HuH-7.5 (cell line): ENCODE measurements around the gene SEMA6B.

Experiments
- DNase-seq: peaks from one replicate; pipeline ENCODE4 v3.0.0; 2011; ENCODE audit warnings: low spot score

SEMA6B gene

DNA sequence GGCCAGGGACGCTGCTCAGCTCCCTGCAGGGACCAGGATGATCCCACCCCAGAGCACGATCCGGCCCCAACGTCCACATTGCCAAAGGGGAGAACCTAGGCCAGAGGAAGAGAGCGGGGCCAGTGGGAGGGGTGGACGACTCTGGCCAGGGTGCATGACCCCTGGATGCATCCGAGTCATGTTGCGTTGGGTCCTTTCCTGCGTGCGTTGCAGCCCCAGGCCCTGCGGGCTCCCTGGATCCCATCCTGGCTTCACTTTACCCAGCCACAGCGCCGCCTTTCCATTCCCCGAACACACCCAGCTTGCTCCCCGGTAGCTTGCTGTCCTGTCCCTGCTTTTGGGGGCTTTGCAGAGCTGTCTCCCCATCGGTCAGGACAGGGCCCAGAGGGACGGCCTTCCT lies 51.7 kb downstream of the SEMA6B start:
- no peak for DNase-seq

DNA sequence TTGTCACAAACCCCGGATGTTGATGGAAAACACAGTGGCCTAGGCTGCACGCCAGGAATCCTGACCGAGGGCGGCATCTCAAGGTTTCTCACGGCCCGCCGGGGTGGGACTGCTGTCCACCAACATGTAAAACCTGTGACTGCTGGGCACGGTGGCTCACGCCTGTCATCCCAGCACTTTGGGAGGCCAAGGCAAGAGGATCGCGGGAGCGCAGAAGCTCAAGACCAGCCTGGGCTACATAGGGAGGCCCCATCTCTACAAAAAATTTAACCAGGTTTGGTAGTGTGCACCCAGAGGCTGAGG lies 52.4 kb downstream of the SEMA6B start:
- DNase-seq, result no peak

DNA sequence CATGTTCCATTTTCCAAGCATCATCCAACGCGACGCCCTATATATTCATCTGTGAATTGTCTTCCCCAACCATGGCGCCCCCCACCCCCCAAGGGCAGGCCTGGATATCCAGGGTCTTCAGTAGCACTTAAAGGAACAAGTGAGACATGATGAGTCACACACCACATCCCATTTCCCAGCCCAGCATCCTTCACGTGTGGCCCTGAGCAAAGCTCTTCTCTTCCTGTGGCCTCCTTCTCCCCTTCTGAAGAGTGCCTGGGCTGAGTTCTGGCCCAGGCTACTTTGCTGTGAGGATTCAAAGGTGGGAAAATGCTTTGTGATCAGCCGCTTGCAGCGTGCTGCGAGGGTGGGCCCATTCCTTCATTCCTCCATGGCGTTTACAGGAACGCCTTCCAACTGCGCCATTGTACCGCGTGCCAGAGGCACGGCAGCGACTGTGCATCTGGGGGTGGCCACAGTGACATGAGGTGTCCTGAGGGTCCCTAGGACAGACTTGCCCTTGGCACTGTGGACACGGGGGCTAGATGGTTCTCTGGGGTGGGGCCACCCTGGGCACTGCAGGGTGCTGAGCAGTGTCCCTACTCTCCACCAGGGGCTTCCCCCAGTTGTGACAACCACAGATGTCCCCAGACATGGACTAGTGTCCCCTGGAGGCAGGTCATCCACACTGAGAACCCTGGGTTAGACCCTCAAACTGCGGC lies 52.9 kb downstream of the SEMA6B start:
- DNase-seq, result no peak

DNA sequence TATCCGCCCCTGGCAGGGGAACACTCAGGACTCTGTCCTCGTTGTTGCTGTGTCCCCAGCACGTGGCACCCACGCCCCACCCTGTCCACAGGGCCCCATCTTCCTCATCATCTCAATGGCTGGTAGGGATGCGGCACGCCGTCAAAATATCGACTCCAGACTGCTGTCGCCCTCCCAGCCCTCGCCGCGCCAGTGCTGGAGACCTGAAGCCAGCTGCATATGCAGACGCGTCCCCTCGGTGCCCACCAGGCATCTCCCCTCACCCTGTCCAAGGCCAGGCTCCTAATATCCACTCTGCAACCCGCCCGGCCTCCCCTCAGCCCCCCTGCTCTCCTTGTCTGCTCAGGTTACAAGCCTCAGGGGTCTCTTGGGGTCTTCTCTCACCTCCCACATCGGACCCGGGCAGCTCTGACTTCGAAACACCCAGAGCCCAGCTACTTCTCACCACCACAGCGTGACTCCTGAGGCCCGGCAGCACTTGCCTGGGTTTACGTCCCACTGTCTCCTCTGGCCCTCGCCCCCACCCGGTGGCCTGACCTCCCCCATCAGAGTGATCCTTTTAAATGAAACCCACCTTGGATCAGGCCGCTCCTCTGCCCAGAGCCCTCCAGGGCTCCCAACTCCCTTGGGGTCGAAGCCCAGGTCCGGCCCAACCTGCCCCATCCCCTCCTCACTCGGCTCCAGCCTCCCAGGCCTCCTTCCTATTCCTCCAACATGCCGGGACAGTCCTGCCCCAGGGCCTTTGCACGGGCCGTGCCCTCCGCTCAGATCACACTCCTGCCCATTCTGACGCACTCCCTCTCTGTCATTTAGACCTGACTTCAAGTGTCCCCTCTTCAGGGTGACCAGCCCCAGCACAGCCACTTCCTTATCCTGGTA lies 53.7 kb downstream of the SEMA6B start:
- DNase-seq, result no peak

DNA sequence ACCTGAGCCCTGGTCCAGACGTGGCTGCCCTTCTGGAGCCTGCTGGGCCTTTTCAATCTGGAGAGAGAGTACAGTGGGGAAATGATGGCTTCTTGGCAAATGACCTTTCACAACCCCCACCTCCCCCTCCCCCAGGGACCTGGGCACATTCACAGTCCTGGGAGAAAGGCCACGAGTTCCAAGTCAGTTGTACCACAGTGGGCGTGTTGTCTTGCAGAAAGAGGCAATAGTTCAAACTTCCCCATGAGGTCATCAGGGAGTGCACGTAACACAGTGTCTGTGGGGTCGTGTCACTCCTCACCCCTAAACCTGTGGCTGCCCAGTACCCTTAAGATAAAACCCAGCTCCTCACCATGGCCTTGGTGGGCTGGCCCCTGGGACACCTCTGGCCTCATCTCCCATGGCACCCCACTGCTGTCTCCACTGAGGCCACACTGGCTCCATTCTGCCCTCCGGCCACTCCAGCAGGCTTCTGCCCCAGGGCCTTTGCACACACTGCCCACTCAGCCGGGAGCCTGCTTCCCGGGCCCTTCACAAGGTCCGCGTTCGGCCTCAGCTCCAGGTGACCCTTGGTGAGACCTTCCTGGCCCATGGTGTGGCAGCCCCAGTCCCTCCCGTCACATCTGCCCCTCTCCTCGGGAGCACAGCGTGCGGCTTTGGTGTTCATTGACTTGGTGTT lies 54.5 kb downstream of the SEMA6B start:
- no peak for DNase-seq

DNA sequence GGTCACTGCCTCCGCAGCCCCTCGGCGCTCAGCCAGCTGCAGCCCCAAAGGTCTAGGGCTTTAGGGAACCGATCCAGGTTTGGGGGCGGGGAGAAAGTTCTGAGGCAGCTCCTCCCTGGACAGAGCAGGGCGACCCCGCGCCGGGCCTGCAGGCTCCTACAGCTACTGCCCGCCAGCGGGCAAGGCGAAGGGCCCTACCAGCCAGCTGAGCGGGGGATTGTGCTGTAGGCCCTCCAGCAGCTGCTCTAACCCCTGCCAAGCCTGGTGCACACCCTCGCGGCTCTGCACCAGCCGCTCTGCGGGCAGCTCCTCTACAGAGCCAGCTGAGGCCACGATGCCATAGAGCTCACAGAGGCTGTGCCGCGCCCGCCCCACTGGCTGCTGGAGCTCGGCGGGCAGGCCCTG lies 55.2 kb downstream of the SEMA6B start:
- DNase-seq, result no peak

DNA sequence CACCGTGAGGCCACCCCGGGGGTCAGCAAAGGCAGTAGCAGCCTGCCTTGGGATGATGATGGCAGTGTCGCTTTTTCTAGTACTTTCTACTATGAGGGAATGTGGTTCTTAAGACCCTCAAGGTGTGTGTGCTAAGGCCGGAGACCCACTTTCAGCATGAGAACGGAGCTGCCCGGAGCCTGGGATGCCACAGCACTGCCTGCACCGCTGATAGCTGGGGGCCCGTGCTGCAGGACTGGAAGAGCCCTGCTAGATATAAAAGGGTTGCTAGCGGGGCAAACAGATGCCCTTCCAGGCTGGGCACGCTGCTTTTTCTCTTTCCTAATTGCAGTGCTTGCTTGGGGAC lies 55.7 kb downstream of the SEMA6B start:
- no peak for DNase-seq

DNA sequence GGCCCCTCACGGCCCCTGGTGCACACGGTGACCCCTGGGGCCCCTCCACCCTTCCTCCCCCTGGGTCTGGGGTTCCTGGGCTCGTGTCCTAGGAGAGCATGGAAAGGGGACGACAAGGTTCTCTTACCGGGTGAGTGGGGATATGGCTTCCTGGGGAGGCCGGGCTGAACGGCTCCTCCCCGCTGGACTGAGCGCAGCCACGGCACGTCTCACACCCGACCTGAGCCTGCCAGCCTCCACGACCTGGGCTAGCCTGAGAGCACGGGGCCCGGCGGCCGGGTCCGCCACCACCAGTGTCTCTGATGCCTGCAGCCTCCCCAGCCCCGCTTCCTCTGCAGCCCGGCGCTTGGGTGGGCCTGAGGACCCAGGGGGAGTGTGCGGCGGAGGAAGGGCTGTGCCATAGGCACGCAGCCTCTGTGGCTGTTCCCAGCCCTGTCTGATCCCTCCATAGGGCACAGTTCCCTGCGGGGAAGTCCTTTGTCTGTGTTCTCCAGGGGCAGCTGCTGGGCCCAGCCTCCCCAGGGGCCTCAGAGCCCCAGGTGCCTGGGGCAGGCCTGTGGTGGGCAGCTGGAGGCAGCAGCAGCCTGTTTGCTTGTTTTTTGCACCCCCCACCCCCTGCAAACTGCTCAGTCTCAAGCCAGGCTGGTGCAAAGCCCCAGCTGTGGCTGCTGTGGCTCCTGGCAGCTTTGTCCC lies 56.2 kb downstream of the SEMA6B start:
- DNase-seq, result no peak

DNA sequence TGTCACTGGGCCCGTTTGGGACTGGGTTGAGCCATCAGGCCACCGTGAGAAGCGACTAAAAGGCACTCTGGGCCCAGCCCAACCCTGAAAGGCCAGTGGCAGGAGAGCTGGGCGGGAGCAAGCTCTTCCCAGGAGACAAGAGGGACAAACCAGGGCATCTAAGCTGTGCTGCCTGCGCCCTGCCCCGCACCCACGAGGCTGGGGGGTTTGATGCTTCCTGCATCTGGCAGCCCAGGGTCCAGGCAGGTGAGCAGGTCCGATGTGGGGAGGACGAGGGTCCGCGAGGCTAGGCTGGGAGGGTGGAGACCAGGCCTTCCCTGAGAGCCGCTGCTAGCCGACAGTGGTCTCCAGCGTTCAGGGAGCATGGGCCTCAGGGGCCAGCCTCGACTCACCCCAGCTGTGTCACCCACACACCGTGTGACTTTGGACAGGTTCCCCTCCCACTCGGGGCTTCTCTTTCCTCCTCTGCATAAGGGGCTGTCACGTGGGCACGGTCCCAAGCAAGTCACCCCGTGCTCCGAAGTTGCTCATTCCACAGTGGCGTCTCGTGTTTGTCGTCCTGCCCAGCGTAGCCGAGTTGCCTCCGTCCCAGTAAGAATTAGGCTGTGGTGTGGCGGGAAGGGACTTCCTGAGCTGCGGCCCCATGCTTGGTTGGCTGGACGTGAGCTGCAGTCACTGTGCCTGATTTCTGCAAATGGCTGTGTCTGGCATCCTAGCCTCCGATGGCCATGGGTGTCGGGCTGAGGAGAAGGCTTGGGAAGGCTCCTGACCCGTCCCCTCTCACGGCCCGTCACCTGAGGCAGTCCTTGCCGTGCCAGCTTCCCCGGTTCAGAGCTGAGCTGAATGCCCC lies 57.0 kb downstream of the SEMA6B start:
- DNase-seq, result no peak

DNA sequence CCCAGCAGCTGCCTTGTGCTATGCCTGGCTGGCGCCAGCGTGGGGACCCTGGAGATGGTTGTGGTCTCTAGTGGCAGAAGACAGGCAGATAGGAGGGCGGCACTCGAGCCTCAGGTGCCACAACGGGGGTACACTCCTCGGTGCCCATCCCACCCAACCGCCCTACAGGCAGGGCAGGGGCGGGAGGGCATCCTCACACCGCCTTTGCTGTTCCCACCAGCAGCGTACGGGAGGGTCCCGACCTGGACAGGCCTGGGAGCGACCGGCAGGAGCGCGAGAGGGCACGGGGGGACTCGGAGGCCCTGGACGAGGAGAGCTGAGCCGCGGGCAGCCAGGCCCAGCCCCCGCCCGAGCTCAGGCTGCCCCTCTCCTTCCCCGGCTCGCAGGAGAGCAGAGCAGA lies 57.8 kb downstream of the SEMA6B start:
- DNase-seq, result no peak

DNA sequence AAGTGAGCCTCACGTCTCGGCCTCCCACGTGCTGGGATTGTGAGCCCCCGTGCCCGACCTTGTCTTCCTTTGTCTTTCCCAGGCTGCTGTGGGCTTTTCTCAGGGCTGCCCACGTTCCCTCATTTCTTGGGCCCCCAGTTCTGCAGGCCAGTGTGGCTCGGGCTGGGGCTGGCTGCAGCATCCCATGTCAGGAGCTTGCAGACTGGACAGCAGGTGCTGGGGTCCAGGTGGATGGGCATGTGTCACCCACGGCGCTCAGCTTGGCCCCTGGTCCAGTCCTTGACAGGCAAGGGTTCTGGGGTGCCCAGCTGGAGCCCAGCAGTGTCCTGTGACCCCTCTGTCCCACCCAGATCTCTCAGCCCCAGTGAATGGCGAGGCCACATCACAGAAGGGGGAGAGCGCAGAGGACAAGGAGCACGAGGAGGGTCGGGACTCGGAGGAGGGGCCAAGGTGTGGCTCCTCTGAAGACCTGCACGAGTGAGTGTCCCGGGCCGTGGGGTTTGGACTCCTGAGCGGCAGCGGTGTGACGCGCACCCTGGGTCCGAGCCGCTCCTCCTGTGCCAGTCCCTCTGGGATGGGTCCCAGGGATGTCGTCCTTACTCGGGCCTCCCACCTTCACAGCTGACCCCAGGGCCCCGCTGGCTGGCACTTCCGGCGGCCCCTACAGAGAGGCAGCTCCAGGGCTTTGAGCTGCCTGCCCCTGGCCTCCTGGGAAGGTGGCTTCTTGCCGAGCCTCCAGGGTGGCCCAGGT lies 58.5 kb downstream of the SEMA6B start:
- no peak for DNase-seq

DNA sequence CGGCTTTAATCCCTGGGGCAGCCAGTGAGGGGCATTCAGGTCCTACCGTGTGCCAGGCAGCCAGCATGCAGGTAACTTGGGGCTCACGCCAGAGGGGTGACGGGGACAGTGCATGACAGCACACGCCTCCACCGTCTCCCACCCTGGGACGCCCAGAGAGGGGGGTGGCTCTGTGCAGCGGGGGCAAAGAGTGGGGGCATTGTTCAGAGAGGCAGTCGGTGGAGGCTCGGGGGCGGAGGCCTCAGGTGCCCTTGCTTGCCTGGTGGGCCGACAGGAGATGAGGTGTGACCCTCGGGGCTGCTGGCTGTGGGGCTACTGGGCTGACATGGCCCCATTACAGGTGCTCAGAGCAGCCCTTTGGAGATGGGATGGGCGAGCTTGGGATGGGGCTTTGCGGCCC lies 59.6 kb downstream of the SEMA6B start:
- no peak for DNase-seq

DNA sequence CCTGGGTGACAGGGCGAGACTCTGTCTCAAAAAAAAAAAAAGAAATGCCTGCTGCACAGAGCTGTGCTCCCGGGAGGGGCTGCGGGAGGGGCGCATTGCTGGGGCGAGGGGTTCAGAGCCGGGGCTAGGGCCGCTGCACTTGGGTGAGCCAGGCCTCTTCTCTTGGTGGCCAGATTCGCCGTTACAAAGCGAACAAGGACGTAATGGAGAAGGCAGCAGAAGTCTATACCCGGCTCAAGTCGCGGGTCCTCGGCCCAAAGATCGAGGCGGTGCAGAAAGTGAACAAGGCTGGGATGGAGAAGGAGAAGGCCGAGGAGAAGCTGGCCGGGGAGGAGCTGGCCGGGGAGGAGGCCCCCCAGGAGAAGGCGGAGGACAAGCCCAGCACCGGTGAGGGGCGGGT lies 60.2 kb downstream of the SEMA6B start:
- no peak for DNase-seq

DNA sequence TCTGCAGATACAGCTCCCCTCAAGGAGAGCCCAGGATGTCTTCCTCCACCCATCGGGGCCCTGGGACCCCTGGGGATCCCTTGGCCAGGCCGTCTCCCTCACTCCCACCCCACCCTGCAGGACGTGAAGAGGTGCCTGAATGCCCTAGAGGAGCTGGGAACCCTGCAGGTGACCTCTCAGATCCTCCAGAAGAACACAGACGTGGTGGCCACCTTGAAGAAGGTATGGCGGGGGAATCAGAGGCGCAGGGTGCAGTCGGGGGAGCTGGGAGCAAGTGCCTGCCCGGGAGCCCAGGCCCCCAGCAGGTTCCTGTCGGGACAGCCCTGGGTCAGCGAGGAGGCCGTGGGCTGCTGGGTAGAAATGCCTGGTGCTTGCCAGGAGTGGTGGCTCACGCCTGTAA lies 60.8 kb downstream of the SEMA6B start:
- DNase-seq, result no peak

DNA sequence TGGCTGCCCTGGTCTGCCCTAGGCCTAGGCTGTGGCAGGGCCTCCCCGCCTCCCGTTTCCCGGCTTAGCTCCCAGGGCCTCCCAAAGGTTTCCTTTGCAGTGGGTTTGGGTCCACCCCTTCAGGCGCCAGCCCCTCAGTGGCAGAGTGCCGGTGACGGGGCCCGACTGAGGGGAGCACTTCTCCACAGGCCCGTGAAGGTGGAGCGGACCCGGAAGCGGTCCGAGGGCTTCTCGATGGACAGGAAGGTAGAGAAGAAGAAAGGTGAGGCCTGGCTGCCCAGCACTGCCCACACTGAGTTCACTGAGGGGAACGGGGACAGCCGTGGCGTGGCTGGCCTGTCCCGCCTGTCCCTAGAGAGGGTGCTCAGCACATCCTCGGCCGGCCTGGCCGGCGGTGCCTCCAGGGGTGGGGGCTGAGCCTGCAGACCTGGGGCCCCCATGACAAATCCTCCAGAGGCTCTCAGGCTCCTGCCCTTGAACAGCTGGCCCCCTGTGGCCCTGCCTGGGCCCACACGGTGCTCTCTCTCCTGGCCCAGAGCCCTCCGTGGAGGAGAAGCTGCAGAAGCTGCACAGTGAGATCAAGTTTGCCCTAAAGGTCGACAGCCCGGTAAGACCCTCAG lies 61.6 kb downstream of the SEMA6B start:
- DNase-seq, result no peak

DNA sequence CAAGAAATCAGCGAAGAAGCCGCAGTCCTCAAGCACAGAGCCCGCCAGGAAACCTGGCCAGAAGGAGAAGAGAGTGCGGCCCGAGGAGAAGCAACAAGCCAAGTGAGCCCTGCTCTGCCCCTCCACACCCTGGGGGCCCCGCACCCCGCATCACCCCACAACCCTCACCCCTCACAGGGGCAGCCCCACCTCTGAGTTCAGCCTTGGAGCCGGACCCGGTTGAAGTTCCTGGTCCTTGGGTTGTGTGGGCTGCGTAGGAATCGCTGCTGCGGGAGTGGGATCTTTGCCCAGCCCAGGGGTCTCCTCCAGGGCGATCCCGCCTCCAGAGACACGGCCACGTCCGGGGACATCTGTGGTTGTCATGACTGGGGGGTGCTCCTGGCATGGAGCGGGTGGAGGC lies 63.2 kb downstream of the SEMA6B start:
- DNase-seq, result no peak

DNA sequence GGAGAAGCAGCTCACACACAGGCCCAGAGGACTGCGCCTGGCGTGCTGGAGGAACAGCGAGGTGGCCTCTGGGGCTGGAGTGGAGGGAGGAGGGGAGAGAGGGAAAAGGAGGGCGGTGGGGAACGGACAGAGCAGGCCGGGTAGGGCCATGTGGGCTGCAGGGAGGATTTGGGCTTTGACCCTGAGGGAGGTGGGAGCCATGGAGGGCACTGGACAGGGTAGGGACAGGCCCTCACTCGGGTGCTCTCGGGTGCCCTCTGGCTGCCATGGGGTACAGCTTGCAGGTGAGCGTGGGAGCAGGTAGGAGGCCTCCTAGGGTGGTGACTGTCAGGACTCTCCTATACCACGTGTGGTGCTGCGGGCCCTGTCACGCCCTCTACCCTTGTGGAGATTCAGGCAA lies 64.0 kb downstream of the SEMA6B start:
- no peak for DNase-seq

DNA sequence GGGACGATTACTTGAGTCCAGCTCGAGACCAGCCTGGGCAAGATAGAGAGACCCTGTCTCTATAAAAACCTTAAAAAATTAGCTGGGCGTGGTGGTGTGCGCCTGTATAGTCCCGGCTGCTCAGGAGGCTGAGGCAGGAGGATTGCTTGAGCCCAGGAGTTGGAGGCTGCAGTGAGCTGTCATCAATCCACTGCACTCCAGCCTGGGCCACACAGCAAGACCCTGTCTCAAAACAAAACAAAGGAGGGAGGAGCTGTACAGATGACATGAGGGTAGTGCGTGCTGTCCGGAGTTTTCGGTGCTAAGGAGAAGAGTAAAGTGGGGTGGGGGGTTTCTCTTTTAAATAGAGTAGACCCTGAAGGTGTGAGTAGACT lies 64.8 kb downstream of the SEMA6B start:
- DNase-seq, result no peak

DNA sequence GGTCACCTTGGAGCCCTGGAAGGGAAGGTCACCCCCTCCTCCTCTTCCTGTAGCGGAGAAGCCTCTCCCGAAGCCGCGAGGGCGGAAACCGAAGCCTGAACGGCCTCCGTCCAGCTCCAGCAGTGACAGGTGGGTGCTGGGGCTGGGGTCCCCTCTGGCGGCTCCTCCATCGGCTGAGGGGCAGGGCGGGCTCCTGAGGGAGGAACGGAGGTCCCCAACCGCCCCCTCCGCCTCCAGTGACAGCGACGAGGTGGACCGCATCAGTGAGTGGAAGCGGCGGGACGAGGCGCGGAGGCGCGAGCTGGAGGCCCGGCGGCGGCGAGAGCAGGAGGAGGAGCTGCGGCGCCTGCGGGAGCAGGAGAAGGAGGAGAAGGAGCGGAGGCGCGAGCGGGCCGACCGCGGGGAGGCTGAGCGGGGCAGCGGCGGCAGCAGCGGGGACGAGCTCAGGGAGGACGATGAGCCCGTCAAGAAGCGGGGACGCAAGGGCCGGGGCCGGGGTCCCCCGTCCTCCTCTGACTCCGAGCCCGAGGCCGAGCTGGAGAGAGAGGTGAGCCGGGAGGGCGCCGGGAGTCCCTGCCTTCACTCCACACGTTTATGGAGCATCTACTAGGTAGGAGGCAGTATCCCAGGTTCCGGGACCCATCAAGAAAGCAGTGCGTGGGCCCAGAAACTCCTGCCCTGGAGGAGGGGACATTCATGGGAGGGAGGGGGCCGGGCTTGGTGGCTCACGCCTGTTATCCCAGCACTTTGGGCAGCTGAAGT lies 65.4 kb downstream of the SEMA6B start:
- no peak for DNase-seq
